CD4-positive, alpha-beta T cell treated with Interleukin-6 for 4 hours (primary cell): Measurements from ENCODE around the gene DOCK8.

Source experiments
- DNase-seq: peaks from one replicate; pipeline ENCODE4 v3.0.0-alpha.2; 2020; ENCODE audit warnings: mixed read lengths

DOCK8 gene

GRCh38 chr9:316382-316965 lies 101.8 kb downstream of the DOCK8 start:
- DNase-seq, result no peak

- no peak for DNase-seq
Measured at GRCh38 chr9:318646-319045, 104.0 kb downstream of the DOCK8 start.

- DNase-seq, result no peak
Measured at GRCh38 chr9:324971-325370, 110.3 kb downstream of the DOCK8 start.

- no peak for DNase-seq
Measured at GRCh38 chr9:326667-327066, 112.0 kb downstream of the DOCK8 start.

- no peak for DNase-seq
Measured at GRCh38 chr9:328453-328852, 113.8 kb downstream of the DOCK8 start.

GRCh38 chr9:331197-331596 lies 116.5 kb downstream of the DOCK8 start:
- DNase-seq, result no peak

- no peak for DNase-seq
Measured at GRCh38 chr9:335373-335772, 120.7 kb downstream of the DOCK8 start.

GRCh38 chr9:336039-336438 lies 121.4 kb downstream of the DOCK8 start:
- no peak for DNase-seq

GRCh38 chr9:338602-339001 lies 123.9 kb downstream of the DOCK8 start:
- no peak for DNase-seq

- no peak for DNase-seq
Measured at GRCh38 chr9:341634-342421, 127.2 kb downstream of the DOCK8 start.

GRCh38 chr9:343773-344172 lies 129.1 kb downstream of the DOCK8 start:
- DNase-seq, result no peak

GRCh38 chr9:346111-346571 lies 131.5 kb downstream of the DOCK8 start:
- no peak for DNase-seq

GRCh38 chr9:347667-348292 lies 133.1 kb downstream of the DOCK8 start:
- no peak for DNase-seq

- DNase-seq, result no peak
Measured at GRCh38 chr9:350384-350783, 135.7 kb downstream of the DOCK8 start.

- no peak for DNase-seq
Measured at GRCh38 chr9:351916-352315, 137.3 kb downstream of the DOCK8 start.

GRCh38 chr9:353077-353476 lies 138.4 kb downstream of the DOCK8 start:
- no peak for DNase-seq

- no peak for DNase-seq
Measured at GRCh38 chr9:354453-354852, 139.8 kb downstream of the DOCK8 start.

- no peak for DNase-seq
Measured at GRCh38 chr9:357560-357959, 142.9 kb downstream of the DOCK8 start.

GRCh38 chr9:362561-363273 lies 148.1 kb downstream of the DOCK8 start:
- no peak for DNase-seq

GRCh38 chr9:363274-363612 lies 148.6 kb downstream of the DOCK8 start:
- DNase-seq, result no peak

GRCh38 chr9:365436-365835 lies 150.8 kb downstream of the DOCK8 start:
- DNase-seq, result no peak

GRCh38 chr9:366620-367019 lies 152.0 kb downstream of the DOCK8 start:
- DNase-seq, result no peak

GRCh38 chr9:370086-370485 lies 155.4 kb downstream of the DOCK8 start:
- DNase-seq, result no peak

GRCh38 chr9:371349-371748 lies 156.7 kb downstream of the DOCK8 start:
- DNase-seq, result no peak
